Measurements from ENCODE around the gene WDR93. TPM values are rescaled to one million over a fixed set of nuclear protein-coding genes. Genes with fewer than 3 reads are reported as not detected.
A peak's percentile ranks its signal among the peaks of the same experiment; 100 is the strongest.

The WDR93 gene
- total RNA-seq, 4 donors from 2014 or later, result 0.21 to 0.39 TPM; not detected in 2

DNA sequence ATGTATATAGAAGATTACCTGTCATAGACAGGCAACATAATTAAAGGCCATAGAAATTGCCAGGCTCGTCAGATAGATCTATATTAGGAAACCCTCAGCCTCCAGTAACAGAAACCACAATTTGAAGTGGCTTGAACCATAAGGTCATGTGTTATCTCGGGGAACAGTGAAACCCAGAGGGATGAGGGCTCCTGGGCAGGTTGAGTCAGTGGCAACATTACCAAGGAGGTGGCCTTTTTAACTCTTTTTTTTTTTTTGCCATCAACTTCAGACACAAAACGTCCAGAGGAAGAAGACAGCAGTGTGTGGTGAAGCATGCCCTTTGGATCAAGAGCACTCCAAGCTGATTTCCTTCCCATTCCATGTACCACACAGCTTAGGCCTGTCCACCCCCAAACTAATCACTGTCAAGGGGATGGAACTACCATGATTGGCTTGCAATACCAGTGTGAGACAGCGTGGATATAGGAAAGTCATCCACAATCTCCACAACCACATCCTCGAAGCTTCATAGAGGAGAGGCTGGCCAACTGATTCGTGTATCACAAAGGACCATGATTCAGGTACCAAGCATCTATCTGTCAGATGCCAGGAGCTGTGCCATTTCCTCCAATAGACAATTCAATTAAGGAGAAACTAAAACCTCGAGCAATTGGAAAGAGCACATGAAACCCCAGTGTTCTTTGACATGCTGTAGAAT is 34.3 kb upstream of the WDR93 start:
- Histone ChIP-seq H3K27me3 (peaks cover 0 to 15% of the 10 kb centered on the region in 2 donors), H3K27ac (no peak overlapping the region), H3K36me3 (no peaks in the 10 kb centered on the region), H3K4me3 (no peak overlapping the region), H3K9me3 (no peaks in the 10 kb centered on the region), H3K4me1 (peaks cover 0 to 18% (median 5%) of the 10 kb centered on the region in 4 donors)
- WGBS, 2 donors, result 75 to 79% methylated on average over 7 of the region's 7 CpGs
- TF ChIP-seq, protein P1, sequence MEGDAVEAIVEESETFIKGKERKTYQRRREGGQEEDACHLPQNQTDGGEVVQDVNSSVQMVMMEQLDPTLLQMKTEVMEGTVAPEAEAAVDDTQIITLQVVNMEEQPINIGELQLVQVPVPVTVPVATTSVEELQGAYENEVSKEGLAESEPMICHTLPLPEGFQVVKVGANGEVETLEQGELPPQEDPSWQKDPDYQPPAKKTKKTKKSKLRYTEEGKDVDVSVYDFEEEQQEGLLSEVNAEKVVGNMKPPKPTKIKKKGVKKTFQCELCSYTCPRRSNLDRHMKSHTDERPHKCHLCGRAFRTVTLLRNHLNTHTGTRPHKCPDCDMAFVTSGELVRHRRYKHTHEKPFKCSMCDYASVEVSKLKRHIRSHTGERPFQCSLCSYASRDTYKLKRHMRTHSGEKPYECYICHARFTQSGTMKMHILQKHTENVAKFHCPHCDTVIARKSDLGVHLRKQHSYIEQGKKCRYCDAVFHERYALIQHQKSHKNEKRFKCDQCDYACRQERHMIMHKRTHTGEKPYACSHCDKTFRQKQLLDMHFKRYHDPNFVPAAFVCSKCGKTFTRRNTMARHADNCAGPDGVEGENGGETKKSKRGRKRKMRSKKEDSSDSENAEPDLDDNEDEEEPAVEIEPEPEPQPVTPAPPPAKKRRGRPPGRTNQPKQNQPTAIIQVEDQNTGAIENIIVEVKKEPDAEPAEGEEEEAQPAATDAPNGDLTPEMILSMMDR (IDR thresholded peaks at IDR 0.05), result no peak
- DNase-seq (ENCODE audit: low spot score in 2 of 2), result no peak

GRCh38 chr15:89657686-89658200 is 32.9 kb upstream of the WDR93 start:
- TF ChIP-seq, protein P1 (IDR thresholded peaks at IDR 0.05), result no peak
- TF ChIP-seq EP300 (IDR thresholded peaks at IDR 0.05) (no peak), POLR2A (IDR thresholded peaks at IDR 0.05) (no peak)
- H3K4me3 ChIP-seq, result no peak overlapping the region

DNA sequence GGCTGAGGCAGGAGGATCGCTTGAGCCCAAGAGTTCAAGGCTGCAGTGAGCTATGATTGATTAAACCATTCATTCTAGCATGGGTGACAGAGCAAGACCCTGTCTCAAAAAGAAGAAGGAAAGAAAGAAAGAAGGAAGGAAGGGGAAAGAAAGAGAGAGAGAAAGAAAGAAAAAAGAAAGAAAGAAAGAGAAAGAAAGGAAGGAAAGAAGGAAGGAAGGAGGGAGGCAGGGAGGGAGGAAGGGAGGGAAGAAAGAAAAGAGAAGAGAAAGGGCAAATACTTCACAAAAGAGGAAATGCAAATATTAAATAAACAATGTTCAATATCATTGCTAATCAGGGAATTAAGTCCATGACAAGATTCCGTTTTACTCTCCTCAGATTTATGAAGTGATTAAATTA is 31.3 kb upstream of the WDR93 start:
- TF ChIP-seq, protein P1 (IDR thresholded peaks at IDR 0.05), result no peak
- no peak for TF ChIP-seq POLR2A (IDR thresholded peaks at IDR 0.05)
- no peak for TF ChIP-seq EP300 (IDR thresholded peaks at IDR 0.05)
- H3K27me3 ChIP-seq, result peaks cover 0 to 8% of the 10 kb centered on the region in 2 donors

More at GRCh38 chr15:89657686-89658200, 32.9 kb upstream of the WDR93 start:
- Histone ChIP-seq H3K36me3 (no peaks in the 10 kb centered on the region), H3K27me3 (peaks cover 0 to 15% of the 10 kb centered on the region in 2 donors), H3K4me1 (peaks cover 0 to 25% (median 7%) of the 10 kb centered on the region in 4 donors), H3K27ac (no peak overlapping the region), H3K9me3 (no peaks in the 10 kb centered on the region)
- WGBS, 2 donors, result 83% methylated on average over 5 of the region's 5 CpGs
- no peak for DNase-seq (ENCODE audit: low spot score in 2 of 2)

GRCh38 chr15:89660556-89660955 is 30.1 kb upstream of the WDR93 start:
- Histone ChIP-seq H3K36me3 (no peaks in the 10 kb centered on the region), H3K27me3 (no peaks in the 10 kb centered on the region), H3K4me3 (no peak overlapping the region), H3K27ac (no peak overlapping the region), H3K9me3 (no peaks in the 10 kb centered on the region), H3K4me1 (peaks cover 0 to 27% (median 11%) of the 10 kb centered on the region in 4 donors)
- DNase-seq (ENCODE audit: low spot score in 2 of 2), result no peak
- WGBS, 2 donors, result 89 to 90% methylated on average over 2 of the region's 2 CpGs
- TF ChIP-seq, protein P1 (IDR thresholded peaks at IDR 0.05), result no peak
- TF ChIP-seq POLR2A (IDR thresholded peaks at IDR 0.05) (no peak), EP300 (IDR thresholded peaks at IDR 0.05) (no peak)

More for the DNA sequence above, 31.3 kb upstream of the WDR93 start:
- no peak overlapping the region for H3K27ac ChIP-seq
- no peaks in the 10 kb centered on the region for H3K36me3 ChIP-seq
- peaks cover 0 to 29% (median 9%) of the 10 kb centered on the region in 4 donors for H3K4me1 ChIP-seq
- no peak for DNase-seq (ENCODE audit: low spot score in 2 of 2)
- 90 to 95% methylated on average over 2 of the region's 2 CpGs for WGBS, 2 donors
- no peak overlapping the region for H3K4me3 ChIP-seq
- H3K9me3 ChIP-seq, result no peaks in the 10 kb centered on the region

GRCh38 chr15:89662893-89663626 is 27.6 kb upstream of the WDR93 start:
- whole genome bisulfite sequencing, 2 donors, result 39 to 57% methylated on average over 11 of the region's 11 CpGs
- H3K4me1 ChIP-seq, result peaks cover 0 to 33% (median 16%) of the 10 kb centered on the region in 4 donors
- H3K9me3 ChIP-seq, result no peaks in the 10 kb centered on the region
- peak overlapping the region in 1 of 4 donors; percentile 22 for H3K4me3 ChIP-seq
- H3K27ac ChIP-seq, result peak overlapping the region; percentile 2 to 81 (median 68)
- no peaks in the 10 kb centered on the region for H3K36me3 ChIP-seq
- H3K27me3 ChIP-seq, result no peaks in the 10 kb centered on the region
- peak; percentile 60 to 71 for DNase-seq (ENCODE audit: low spot score in 2 of 2)
- TF ChIP-seq POLR2A (IDR thresholded peaks at IDR 0.05) (peak in 1 of 2 donors; percentile 21), EP300 (IDR thresholded peaks at IDR 0.05) (no peak)
- TF ChIP-seq, protein P1 (IDR thresholded peaks at IDR 0.05), result peak in 1 of 5 experiments; percentile 24
